ENCODE data around the gene CELF4.

The CELF4 gene

GRCh38 chr18:37565101-37565976 lies at the start of gene CELF4:
Gene CELF4 (minus strand): TSS chr18:37565798.
- DNase-seq: peak; percentile 71 to 72

GRCh38 chr18:37613253-37613565 lies 47.6 kb upstream of the CELF4 start:
- DNase-seq: no peak

DNA sequence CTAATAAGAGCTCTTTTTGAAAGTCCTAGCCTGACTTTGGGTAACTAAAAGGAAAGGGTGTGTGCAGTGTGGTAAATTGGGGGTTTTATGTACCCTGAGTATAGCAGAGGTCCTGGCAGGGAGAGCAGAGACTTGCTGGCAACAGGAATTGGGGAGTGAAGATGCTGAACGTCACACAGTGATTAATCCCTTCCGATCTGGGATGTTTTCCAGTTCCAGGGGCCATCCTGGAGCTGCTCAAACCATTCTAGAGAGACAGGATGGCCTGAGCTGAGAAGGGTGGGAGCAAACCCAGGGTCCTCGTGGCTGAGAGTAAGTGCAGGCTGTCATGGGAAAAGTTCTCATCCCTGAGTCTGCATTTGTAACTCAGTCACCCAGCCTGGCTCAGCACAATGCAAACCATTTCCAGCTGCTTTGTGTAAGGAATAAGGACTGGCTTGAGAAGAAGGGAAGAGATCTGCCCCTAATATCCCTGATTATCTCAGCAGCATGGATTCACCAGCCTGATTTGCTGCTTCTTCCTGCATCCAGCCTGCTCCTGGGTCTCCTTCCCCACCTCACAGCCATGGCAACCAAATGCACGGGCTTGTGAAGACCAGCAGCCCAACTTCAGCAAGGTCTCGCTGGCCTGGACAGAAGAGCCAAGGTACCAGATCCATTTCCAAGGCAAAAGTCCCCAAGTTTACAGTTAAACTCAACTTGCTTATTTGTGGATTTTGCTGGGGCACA lies 47.1 kb upstream of the CELF4 start:
- no peak for DNase-seq

GRCh38 chr18:37611614-37612279 lies 46.1 kb upstream of the CELF4 start:
- DNase-seq: no peak

DNA sequence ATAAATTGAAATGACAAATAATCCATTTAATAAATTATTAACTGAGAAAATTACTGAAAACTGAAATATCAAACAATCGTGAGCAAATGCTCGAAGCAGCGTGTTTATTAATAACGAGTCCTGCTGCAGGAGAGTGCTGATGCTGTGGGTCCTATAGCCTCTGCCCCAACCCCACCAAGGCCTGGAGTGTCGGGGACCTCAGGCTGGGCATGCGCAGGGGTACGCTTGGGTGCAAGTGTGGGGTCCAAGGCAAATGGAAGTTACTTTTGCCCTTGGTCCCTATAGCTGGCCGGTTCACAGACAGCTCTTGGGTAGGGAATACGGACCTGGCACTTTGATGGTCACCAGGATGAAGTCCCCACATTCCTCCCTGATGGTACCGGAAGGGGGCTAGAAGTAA lies 43.3 kb upstream of the CELF4 start:
- DNase-seq: no peak

- DNase-seq: no peak
Measured at GRCh38 chr18:37607281-37607680, 41.7 kb upstream of the CELF4 start.

DNA sequence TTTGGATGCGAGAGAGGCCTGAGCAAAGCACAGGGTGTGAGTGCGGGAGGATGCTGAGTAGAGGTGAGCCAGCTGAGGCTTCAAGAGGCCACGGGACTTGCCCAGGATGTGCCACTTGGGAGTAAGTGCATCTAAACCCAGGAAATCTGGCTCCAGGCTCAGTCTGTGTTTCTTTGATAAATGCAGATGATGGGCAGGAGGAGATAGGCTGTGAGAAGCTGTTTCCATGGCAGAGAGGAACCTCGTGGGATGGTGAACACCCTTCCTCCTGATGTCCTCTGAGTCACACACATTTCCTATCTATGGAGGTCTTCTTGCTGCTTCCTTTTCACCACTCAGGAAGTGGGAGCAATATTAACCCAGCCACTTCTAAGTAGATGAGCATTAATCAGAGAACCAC lies 38.4 kb upstream of the CELF4 start:
- no peak for DNase-seq

DNA sequence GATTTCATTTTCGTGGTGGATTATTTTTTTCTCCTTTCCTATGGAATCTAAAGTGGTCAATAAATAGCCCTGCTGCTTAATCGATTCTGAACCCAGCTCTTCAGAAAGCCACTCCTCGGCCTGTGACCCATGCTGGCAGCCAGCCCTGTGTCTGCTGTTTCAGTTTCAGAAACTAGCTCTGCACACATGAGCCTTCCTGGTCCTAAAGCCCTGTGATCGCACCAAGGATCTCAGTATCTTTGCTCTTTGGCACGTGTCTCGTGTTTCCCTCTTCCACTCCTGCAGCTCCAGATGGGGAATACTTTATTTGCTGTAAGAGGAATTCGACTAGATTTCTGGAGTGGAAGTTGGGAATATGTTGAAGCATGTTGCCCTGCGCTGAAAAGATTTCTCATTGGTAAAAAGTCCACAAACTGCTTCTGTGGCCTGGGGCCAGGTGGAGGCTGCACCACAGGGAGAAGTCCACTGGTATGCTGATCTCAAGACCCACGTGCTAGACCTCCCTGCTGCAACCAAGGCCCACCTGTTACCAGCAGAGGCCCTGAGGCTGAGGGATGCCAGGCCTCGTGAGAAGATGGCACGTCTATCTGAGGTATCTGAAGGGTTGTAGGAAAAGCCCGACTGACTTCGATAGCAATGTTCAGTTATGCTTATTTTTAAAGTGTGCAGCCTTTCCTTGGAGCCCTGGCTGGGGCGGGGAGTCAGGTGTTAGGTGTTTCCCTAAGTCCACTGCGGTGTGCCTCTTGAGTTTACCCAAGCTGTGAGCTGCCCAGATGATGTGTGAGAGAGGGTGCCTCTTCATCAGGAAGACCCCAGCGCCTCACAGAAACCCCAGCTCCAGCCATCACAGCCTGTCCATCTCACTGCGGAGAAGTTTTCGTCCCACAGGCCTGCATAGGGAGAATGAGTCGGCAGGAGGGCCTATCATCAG lies 33.6 kb upstream of the CELF4 start:
- DNase-seq: no peak

DNA sequence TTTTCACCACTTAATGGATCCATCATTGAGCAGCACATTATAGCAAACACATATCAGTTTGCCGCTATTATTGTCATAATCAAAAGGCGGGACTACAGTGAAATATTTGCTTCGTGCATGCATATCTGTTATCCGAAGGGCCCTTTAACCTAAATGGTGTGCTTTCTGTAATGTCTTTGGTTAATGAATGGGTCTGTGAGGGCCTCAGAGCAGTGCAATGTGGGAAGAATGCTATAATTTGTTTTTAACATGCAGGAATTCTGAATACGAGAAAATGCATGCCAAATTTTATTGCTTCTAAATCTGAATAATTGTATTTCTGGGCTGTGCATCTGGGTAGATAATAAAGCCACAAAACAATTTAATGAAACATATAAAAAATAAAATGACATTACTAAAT lies 32.8 kb upstream of the CELF4 start:
- no peak for DNase-seq

DNA sequence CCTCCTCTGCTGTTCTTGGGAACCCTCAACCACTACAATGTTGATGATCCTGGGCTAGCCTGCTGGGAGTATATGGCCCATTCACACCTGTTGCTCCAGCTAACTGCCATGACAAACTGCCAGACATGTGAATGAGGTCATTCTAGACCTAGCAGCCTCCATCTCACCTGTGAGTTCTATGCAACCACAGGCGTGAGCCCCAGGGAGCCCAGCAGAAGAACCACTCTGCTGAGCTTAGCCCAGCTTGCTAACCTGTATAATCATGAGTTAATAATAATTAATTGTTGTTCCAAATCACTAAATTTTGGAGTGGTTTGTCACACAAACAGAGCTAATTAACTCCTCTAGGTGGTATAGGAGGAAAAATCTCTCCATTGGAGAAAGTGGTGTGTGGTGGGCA lies 24.7 kb upstream of the CELF4 start:
- no peak for DNase-seq

DNA sequence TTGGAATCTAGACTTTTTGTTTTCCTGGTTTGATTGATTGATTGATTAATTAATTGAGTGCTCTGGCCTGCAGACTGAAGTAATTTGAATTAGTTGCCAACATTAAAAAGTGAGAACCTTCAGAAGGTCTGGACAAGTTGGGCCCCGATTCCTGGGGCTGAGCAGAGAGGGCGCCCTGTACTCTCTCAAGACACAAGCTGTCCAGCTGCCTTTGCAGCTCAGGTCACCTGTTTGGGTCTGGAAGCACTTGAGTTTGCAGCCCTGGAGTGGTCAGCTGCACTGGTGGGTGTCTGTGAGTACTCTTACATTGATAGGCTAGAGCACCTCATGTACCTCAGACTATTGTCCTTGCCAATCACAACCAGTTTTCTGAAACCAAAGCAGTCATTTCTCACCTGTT lies 22.7 kb upstream of the CELF4 start:
- DNase-seq: peak in 1 of 2 experiments; percentile 8

DNA sequence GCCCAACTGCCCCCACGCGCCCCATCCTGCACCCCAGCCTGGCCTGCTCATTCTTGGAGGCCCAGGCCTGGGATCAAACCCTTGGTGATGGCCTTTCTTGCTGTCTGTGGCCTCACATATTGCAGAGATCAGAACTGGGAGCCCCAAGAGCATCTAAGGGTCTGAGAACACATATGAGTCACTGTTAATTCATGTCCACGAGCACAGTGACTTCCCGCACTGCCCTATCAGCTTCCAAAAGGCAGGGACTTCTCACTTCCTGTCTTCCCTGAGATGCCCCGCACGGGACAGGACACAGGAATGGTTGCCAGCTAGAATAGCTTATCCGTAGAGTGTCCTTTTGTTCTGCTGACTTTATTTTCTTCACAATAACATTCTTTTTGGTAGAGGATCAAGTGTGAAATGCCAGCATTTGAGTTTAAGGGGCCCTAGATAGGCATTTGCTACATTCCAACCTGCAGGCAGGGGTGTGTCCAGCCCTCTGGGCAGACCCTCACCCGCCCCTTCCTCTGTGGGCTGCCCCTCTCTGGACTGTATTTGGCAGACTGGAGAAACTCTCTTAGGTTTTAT lies 21.1 kb upstream of the CELF4 start:
- no peak for DNase-seq

DNA sequence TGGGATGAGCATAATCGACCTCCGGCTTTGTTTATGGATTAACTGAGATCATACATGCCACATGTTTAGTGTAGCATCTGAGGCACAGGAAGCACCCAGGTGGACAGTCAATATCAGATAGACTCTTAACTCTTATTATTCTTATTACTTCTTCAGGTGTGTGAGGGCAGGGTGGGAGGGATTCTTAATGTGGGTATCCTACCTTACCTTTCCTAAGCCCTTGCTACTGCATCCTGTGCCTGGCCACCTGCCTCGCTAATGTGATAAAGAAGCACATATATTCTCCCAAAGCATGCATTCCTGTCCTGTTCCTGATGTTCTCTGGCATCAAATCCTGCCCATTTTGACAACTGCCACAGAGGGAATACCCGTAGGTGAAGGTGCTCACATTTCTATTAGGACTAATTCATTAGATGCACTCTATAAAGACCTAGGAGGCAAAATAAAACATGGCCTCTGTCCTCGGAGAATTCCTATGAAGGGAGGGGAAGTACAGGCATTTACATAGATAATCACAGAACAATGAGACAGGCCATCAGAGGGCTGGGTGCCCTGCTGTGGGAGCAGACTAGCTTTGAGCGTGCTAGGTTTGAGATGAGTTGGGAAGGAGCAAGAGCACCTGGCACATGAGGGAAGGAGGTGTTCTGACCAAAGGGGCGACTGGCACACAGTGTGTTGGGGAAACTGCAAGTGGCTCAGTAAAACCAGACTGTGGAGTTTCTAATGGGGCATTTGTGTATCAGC lies 19.5 kb upstream of the CELF4 start:
- DNase-seq: no peak

DNA sequence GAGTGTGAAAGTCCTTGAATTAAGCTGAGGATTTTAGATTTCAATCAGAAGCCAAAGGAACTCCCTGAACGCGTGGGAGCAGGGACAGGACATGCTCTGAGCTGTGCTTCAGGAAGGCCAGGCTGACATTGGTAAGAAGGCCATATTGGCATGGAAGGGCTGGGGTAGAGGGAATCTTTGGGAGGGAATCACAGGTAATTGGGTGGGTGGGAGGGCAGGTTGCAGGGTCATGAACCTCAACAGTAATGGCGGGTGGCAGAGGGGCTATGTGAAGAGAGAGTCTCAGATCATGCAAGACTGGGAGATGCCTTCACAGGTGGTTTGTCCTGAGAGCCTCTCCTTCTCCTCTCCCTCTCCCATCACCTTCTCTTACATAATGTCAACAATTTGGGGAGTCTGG lies 18.6 kb upstream of the CELF4 start:
- DNase-seq: no peak

DNA sequence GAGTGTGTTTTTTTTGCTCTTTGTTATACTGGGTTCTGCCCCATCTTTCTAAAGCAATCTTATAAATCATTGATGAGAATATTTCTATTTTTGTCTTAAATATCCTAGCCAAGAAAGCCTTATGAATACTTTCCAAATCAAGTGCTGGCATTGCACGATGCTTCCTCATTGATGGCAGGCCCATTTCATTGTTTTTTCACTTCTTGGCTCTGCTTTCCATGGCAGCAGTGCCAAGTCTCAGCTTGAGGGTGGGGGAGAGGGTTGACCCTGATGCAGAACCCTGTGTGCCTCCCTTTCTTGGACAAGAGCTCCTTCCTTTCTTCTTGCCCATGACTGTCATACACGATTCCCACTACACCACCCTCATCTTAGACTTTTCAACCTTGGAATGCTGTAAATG lies 16.7 kb upstream of the CELF4 start:
- no peak for DNase-seq

- peak; percentile 27 to 68 for DNase-seq
Measured at GRCh38 chr18:37578886-37579513, 13.4 kb upstream of the CELF4 start.

GRCh38 chr18:37578182-37578678 lies 12.6 kb upstream of the CELF4 start:
- no peak for DNase-seq

DNA sequence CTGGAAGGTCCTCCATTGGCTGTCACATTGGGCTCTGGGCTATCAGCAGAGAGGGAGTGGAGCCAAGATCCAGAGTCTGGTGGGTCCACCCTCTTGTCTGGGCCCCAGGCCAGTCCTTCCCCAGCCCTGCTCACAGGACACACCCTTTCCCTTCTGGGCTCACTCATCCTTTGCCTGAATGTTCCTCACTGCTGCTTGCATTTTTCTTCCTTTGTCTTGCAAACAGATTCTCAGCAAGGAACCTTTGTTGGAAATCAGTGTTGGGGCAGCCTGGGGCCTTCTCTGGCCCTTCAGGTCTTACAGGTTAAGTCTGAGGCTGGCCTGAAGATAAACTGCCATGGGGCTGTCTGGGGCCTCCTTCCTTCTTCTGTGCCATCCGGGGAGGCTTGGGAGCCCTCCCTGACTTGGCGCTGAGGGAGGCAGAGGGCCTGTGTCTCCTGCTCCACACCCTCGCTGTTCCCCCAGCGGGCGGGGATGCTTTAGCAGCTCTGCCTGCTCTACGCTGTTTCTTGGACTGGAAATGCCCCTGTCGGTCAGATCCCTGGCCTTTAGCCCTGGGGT lies 11.5 kb upstream of the CELF4 start:
- no peak for DNase-seq

- DNase-seq: no peak
Measured at GRCh38 chr18:37575646-37576045, 10.0 kb upstream of the CELF4 start.

- peak in 1 of 2 experiments; percentile 14 for DNase-seq
Measured at GRCh38 chr18:37574113-37574512, 8.5 kb upstream of the CELF4 start.

DNA sequence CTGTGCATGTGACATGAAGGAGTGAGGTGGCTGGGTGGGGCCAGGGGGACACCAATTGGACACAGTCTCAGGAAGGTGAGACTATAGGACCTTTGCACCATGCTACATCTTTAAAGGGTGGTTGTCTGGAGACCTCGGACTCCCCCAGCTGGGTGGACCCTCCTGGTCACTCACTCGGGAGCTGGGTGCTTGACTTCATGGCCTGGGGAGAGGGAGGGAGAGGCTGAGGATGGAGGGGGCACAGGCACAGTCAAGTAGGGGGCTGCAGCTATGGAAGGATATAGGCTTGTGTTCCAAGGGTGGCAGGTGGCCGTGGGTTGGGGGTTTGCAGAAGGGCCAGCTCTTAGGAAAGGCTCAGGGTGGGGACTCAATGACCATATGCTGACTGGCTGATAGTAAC lies 7.1 kb upstream of the CELF4 start:
- no peak for DNase-seq
